RKO (cell line): ENCODE data around the gene ELOA2.
"Not testable (repeated sequence)": the region's sequence is repeated elsewhere in the genome, so short reads cannot be mapped to it uniquely, and the experiment has no call there.

Experiments
- DNase-seq: peaks from one replicate; pipeline ENCODE4 v3.0.0-alpha.2; 2016; ENCODE audit warnings: low spot score

The ELOA2 gene

DNA sequence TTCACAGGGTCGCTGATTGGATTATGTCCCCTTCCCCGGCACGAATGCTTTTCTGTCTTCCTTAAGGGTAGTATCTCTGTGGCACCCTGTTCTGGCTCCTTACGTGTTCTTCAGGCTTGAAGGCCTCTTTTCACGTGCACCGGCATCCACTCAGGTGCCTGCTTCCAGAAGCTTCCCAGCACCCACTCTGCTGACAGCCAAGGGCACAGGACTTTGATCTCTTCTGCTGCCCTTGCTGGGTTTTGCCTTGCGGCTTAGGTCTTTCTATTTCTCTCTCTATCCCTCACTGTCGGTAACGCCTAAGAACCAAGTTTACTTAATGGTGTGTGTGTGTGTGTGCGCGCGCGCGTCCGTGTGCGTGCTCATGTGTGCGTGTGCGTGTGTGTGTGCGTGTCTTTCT, 14.7 kb downstream of the ELOA2 start:
- DNase-seq, result not testable (repeated sequence)

DNA sequence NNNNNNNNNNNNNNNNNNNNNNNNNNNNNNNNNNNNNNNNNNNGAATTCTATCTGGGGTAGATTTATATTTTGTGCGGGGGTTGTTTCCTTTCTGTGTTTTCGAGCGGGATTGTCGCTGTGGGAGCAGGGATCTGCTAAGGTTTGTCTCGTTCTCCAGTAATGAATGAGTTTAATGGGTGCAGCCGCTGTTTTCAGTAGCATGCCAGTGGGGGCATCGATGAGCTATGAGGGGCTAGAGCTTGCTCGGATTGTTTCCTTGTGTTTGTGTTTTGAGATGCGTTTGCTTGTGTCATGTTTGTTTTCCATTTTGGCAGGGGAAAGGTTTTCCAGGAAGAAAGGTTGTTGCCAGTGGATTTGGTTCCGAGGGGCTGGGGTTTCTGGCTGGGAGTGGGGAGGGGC, 15.6 kb downstream of the ELOA2 start:
- DNase-seq, result not testable (repeated sequence)
